HG03066 (cell line): ENCODE data around the gene PCBP3.
"Not testable (repeated sequence)": the region's sequence is repeated elsewhere in the genome, so short reads cannot be mapped to it uniquely, and the experiment has no call there.

Source experiments
- ATAC-seq: cut with Tn5 transposase; IDR thresholded peaks from one replicate; pipeline ENCODE4 v1.9.1; 2021; ENCODE audit warnings: low read depth; ENCODE audit not compliant: unreplicated experiment

The PCBP3 gene

DNA sequence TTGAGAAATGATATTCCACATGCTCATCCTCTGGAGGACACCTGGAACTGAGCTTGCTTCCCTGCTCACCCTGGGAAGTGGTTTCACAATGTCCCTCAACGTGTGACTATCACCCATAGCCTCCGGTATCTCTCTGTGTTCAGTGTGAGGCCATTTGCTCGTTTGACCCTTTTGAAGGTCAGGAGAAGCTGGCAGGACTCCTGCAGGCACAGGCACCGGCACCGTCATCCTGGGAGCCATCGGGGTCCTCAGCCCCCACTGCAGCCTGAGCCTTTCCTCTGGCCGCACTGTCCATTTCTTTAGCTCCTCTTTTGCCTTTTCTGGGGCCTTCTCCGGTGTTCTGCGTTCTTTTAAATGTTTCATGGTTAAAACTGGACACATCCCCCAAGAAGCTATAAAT lies 178.5 kb downstream of the PCBP3 start:
- no peak for ATAC-seq

DNA sequence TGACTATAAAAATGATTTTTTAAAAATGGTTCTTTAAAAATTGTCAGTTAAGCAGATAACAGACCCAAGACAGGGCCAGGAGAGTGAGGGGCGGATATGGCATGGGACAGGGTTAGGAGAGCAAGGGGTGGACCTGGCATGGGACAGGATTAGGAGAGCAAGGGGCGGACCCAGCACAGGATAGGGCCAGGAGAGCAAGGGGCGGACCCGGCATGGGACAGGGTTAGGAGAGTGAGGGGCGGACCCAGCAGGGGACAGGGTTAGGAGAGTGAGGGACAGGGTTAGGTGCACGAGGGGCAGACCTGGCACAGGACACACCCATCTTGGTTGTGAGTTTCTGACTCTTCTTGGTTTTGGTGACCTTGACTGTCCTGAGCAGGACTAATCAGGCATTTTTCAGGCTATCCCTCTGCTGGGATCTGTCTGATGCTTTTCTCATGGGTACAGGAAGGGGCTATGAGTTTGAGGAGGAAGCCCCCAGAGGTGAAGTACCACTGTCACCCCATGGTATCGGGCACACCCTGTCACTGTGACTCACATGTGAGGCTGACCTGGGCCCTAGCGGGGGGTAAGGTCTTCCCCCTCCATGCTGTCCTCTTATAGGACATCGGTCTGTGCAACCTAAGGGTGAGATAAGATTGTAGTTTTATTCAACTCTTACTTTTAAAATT lies 179.0 kb downstream of the PCBP3 start:
- no peak for ATAC-seq

DNA sequence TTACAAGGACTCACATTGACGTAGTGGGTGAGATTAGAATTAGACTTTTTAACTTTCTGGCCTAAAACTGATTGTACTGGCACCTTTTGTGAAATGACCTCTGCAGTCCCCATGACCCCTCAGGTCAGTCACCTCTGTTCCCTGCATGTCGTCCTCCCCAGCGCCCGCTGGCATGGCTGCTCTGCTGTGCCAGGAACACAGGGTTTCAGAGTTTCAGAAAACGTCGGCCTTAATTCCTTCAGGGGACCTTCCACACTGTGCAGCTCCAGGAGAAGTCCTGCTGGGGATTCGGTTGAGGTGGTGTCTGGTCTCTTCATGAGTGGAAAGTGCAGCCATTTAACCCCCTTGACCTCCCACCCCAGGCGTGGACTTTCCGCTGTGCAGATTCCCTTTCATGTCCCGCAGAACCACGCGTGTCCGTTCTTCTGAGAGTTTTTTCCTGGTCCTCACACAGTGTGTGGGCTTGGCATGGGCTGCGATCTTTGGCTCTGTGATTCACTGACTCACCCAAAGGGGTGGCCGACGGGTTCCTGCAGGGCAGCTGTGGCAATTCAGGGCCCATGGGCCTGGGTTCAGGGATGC lies 179.7 kb downstream of the PCBP3 start:
- ATAC-seq: no peak

DNA sequence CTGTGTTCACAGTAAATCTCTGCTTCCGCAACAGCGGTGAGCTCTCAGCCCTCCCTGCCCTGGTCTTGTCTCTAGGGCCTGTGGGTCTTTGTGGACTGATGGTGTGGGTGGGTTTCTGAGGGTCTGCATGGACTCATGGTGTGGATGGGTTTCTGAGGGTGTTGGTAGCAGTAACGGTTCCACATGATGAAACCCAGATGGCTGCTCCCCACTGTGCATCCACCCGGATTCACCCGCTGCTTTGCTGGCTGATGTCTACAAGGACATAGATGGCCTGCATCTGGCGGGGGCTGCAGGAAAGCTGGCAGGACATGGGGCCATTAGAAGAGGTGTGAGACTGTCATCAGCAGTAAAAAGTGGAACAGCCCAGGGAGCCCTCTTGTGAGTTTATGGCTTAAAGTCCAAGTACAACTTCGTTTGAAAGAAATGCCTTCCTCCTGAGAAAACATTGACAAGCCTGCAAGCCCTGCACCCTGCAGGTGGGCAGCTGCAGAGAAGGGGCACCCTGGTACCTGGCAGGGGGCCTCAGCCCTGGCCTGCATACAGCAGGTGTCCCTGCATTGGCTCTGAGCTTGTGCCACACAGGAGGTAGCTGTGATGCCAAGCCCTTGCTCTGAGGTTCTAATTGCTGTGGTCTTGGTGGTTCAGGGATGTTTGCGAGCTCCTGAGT lies 181.2 kb downstream of the PCBP3 start:
- ATAC-seq: no peak

DNA sequence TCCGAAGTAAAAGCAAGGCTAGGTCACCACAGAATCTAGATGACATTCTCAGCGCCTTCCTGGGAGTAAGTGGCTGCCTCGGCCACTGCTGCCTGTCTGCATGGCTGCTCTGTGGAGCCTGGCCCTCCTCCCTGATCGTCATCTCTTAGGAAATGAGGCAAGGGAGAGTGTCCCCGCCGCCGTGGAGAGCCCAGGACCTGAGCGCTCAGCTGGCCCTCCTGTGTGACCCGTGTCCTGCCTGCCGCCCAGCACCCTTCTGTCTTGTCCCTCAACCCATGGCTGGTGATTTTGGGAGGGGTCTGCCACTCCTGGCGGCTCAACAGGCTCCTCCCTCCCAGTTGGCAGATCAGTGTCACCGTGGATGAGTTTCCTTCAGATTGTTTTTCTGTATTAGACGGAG lies 181.7 kb downstream of the PCBP3 start:
- ATAC-seq: no peak

DNA sequence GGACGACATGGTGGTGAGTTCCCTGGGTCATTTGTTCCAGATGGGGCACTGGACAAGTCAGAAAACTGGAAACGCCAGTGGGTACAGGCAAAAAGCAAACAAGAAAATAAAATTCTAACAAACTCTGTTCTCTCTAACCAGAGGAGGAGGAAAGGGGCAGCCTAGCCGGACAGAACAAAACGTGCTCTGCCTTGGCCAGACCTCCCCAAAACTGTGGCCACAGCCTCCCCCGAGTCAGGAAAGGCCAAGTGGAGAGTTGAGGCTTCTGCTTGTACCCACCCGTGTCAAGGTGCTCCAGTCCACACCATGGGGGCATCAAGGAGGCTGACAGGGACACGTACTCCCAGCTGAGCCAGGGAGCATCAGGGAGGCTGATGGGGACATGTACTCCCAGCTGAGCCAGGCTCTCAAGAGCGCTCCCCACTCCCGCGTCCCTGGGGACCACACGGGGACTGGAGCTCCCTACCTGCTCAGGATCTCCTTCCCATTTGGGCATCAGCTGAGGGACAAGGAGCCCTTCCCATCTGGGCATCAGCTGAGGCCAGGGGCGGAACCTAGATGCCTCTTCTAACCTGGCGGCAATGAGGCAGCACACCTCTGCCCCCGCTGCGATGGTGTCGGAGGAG lies 183.3 kb downstream of the PCBP3 start:
- no peak for ATAC-seq

DNA sequence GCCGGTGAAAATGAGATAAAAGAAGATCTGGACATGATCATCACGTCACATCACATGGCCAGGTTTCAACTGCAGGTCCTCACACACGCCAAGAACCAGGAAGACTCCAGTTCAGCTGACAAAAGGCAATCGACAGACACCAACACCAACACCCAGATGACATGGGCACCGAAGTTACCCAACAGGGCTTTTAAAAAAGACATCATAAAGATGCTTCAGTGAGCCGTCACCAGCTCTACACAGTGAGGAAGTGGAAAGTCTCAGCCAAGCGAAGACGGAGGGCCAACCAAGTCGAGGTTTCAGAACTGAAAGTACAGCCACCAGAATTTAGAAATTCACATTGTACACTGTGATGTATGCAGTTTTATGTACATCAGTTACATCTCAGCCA lies 183.8 kb downstream of the PCBP3 start:
- ATAC-seq: no peak

DNA sequence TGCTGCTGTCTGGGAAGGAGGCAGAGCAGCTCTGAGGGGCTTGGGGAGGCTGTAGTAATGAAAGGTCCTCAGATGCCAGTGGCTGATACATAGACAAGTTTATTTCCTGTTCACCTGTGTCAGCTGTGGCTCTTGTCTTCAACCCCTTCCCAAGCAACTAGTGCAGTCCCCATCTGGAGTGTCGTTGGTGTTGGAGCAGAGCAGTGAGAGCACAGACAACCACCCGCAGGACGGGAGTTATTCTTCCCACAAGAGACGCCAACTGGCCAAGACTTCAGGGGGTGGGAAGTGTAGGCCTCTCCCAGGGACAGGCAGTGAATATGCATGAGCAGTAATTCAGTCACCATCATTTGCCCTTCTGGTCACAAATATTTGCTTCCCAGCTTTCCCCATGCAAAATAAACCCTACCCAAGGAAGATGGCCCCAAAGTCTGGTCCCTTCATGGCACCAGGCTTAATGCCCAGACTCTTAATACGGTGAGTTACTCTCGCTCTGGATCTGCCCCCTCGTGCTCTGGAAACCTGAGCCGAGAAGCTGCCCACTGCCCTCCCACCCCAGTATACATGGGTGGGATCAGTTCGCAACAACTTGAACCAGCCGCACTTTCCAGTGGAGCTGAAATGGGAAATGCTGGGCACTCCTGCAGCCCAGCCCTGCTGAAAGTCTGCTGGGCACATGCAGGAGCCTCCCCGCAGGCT lies 184.5 kb downstream of the PCBP3 start:
- no peak for ATAC-seq

DNA sequence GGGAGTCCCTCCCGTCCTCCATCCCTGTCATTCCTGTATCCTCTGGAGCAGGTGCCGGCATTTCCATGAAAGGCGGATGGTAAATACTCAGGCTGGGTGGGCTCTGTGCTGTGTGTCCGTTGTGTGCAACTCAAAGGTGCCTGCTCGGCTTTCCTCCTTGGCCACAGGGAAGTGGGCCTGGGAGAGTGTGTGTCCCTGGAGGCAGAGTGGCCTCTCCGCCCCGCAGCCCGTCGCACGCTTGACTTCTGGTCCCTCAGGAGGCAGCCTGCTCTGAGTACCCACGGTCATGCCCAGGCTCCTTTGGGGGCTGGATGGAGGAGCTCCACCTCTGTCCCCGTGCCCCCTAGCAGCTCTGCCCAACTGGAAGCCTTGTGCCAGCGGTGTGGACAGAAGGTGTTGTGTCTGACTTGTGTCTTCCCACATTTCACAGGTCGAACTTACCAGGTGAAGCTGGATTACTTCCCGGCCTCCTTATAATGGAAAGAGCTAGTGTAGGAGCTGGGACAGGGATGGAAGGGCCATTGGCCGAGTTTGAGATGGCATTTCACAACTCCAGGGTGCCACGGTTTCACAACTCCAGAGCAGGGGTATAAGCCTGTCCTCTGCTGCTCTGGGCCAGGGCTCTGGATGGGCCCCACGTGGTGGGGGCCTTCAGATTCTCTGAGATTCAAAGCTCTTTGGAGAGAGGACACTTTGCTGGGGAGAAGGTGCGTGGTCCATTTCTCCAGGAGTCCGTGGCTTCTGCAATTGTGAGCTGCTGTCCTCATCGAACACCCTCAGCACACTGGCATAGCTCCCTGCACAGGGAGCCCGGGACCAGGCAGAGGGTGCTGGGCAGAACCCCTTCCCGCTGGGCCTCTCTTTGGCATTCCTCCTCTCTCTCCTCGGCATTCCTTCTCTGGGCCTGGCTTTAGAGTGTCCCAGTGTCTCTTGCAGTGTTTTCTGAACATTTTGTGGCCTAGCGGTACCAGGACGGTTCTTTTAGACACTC lies 185.3 kb downstream of the PCBP3 start:
- no peak for ATAC-seq

DNA sequence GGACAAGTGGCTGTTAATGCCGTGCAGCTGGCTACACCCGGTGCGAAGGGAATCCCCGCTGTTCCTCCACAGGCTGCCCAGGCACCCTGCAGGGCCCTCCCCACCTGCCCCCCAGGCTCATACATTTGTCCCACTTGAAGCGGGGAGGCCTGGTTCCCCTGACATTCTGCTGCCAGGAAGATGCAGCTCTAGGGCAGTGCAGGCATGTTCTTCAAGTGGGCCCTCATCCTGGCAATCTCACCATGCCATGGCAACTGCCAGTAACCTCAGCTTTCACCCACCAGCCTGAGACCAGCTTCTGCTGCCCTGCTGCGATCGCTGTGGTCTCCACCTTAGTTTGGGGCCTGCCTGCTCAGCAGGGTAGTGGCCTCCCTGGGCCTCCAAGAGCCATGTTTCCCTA lies 186.1 kb downstream of the PCBP3 start:
- ATAC-seq: no peak

DNA sequence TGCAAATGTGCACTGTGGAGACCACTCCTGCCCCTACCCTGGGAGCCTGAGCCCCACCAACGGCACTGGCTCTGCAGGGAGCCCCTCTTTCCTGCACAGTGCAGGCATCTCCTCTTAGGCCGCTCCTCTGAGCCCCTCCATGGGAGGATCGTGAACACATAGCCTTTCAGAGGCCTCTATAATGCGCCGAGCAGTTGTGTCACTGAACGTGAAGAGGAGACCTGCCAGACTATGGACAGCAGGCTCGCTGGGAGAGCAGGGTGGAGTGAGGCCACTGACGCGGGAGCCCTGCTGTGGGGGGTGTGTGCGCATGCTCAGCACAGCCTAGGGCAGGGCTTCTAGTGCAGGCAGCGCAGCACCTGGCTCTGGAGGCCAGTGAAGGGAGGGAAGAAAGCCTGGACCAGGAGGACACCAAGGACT lies 186.7 kb downstream of the PCBP3 start:
- ATAC-seq: no peak

DNA sequence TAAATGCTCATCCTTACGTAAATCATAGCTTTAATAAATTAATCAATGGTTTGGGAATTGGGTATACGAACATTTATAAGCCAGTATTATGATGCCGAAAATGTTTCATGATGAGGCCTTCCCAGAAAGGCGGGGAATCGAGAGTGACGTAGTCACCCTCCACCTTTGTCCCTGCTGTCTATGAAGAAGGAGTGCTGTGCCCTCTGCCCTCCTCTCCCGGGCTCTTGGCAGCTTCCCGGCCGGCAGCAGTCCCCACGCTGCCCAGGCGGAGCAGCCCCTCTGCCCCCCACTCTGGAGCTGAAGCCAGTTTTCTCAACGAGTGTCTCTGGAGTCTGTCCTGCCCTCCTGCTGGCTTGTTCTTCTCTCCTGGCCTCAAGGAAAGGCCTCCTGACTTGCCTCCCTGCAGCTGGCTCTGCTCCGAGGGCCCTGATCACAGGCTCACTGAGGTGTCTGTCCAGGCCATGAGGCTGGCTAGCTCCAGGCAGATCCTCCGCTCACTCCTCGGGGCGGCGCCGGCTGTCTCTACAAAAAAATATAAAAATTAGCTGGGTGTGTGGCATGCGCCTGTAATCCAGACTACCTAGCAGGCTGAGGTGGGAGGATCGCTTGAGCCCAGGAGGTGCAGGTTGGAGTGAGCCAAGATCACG lies 187.3 kb downstream of the PCBP3 start:
- no peak for ATAC-seq

DNA sequence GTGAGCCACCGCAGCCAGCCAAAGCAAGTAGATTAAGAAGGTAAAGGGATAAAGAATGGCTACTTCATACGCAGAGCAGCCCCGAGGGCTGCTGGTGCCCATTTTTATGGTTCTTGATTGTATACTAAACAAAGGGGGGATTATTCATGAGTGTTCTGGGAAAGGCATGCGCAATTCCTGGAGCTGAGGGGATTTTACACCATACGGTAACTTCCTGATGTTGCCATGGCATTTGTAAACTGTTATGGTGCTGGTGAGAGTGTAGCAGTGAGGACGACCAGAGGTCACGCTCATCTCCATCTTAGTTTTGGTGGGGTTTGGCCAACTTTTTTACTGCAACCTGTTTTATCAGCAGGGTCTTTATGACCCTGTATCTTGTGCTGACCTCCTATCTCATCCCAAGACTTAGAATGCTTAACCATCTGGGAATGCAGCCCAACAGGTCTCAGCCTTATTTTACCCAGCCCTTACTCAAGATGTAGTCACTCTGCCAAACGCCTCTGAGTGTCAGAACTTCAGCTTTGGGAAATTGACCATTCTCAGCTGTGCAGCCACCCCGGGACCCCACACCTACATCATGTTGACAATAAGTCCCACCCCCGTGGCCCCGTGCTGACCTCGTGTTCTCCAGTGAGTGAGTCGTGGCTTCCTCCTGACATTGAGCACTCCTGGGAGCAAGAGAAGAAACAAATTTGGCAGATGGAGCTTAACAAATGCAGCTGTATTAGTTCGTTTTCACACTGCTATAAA lies 188.6 kb downstream of the PCBP3 start:
- no peak for ATAC-seq

DNA sequence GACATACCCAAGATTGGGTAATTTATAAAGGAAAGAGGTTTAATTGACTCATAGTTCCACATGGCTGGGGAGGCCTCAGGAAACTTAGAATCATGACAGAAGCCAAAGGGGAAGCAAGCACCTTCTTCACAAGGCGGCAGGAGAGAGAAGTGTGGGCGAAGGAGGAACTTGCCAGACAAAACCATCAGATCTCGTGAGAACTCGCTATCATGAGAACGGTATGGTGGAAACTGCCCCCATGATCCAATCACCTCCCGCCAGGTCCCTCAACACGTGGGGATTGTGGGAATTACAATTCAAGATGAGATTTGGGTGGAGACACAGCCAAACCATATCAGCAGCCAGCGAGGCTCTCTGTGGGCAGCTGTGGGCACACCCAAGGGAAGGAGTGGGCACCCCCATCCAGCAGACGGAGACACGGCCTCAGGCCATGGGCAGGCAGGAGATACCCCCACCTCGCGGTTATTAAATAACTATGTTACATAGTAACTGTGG lies 189.3 kb downstream of the PCBP3 start:
- not testable (repeated sequence) for ATAC-seq

DNA sequence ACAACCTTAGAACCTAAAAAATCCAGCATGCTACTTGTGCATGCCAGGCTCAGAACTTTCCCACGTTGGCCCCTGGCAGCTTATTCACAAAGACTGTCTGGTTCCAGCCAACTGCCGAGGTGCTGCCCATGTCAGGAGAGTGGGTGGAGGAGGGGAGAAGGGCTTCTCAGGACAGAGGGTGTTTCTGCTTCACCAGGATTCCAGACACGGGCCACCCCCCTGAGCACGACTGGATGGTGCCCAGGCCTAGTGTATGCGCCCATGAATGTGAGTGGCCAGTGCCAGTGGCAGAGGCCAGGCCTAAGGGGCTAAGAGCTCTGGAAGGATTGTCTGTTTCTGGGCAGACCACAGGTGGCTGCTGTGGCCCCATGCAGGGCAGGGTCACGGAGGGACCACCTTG lies 189.9 kb downstream of the PCBP3 start:
- ATAC-seq: no peak

DNA sequence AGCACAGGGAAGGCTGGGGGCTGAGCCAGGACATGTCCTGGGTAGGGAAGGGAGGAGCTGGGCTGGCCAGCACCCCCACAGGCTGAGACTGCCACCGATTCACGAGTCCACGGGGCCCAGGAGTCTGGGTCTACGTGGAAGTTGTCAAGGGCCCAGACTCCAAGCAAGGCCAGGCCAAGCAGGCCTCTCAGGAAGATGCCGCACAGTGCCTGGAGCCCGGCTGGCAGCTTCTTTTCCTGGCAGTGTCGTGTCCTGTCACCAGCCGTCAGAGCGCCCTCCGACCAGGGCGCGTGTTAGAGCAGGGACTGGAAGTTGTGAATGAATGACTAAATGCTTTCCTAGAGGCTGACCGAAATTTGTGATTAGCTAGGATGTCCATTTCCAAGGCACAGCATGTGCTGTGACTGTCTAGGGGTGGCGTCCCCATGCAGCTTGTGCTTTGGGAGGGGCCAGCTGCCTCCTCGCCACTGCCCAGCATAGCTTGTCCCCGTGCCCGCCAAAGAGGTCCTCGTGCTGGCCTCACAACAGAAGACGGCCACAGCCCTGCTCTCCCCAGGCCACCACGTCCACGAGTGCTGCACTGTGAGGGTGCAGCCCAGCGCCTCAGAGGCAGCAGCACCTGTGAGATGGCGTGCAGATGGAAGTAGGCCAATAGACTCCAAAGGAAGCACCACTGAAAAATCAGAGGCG lies 190.6 kb downstream of the PCBP3 start:
- ATAC-seq: no peak

DNA sequence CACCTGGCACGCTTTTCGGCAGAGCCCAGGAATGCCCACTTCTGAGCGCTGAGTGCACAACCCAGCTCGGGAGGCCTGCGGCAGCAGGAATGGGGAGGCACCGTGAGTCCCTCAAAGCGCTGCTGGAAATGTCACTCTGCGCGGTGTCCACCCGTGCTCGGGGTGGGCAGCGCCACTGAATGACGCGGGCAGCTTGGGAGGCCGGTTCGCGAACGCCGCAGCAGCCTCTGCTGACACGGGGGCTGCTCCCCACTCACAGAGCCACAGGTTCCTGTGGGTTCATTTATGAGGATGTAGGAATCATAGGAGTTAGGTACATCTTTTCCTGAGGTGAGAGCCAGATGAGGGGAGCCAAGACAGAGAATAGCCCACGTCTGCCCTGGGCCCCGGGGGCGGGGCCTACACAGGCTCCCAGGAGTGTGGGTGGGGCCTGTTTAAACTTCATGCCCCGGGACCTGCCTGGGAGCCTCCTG lies 191.3 kb downstream of the PCBP3 start:
- ATAC-seq: no peak
